Stimulated activated CD4-positive, alpha-beta T cell treated with anti-CD3 and anti-CD28 coated beads, Interleukin-12 subunit alpha, Interleukin-12 subunit beta, amount 100 ng/mL, for 24 hours (primary cell): ENCODE measurements around the gene STXBP6.

ENCODE experiments used
- DNase-seq, 2 experiments: peaks; one replicate each; pipeline ENCODE4 v3.0.0-alpha.2; 2020; ENCODE audit warnings: low read depth in 2 of 2

Gene STXBP6

DNA sequence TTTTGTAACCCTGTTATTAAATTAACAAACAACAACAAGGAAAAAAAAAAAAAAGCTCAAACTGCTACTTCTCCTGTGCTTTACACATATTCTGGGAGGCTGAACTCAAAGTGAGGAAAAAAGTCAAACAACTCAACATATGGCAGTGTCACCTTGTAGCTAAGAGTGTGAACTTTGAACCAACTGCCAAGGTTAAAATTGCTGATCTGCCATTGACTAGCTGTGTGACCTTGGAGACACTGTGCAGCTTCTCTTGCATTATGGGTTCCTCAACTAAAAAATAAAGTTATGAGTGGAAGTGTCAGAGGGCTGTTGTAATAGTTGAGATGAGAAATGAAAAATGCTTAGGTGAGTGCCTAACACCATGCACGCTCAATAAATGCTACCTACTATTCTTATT lies 34.2 kb downstream of the STXBP6 start:
- no peak for DNase-seq

DNA sequence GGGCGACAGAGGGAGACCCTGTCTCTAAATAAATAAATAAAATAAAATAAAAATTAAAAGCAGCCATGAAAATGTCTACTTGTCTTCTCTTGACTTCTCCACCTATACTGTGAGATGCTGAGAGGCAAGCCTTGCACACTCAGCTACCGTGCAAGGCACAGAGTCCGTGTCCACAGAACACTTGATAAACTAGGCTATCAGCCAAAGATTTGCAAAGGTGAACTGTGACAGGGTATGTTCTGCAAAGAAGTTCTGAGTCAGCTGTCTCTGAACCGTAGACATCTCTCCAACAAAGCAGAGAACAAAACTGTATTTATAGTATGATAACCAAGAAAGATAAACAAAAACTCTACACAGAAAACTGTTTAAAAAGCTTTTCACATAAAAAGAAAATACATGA lies 35.5 kb downstream of the STXBP6 start:
- no peak for DNase-seq

DNA sequence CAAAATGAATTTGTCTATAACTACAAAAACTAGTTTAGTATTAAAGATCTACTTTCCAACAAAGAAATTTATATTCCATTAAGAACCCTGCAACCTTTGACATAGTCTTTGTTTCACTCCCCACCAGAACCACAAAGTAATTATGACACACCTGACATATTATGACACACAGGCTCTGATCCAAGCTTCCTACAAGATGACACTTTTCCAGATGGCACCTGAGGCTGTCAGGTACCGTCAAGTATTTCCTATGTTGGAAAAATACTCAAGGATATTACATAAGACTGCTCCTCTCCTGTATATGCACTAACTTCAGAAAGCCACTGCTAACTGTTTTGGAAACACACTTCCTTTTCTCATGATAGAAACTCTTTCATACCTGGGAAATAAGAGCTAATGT lies 38.9 kb downstream of the STXBP6 start:
- no peak for DNase-seq

DNA sequence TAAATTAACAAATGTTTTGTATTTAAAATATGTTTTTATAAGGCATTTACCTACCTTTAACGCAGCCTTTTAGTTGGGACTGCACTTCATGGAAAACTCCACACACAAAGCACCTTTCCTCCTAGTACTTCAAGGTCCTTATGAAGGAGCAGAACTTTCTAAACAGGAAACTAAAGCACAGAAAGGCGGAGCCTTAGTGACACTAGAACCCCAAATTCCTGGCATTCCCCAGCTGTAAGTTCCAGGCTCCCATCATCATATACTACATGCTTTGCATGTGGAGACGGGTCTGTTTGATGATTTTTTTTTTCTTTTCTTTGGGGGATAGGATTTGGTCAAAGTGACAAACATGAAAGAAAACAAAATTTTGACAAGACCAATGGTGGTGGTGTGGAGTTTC lies 39.5 kb downstream of the STXBP6 start:
- no peak for DNase-seq

DNA sequence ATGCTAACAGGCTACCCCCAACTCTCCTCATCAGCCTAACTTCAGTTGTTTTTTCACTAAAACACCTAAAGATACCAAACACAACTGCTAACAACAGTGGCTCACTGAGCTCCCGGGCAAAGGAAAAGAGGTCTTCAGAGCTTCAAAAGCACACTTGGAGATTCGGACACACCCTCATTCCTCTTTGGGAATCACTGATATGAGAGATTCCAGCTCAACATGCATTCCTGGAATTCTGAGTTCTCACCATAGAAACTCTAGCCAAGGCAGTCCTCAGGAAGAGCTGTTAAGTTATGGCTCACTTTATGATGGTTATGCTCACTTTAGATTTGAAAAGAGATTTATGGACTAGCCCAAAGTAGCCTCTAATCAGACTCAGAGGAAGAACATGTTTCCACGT lies 40.1 kb downstream of the STXBP6 start:
- no peak for DNase-seq

DNA sequence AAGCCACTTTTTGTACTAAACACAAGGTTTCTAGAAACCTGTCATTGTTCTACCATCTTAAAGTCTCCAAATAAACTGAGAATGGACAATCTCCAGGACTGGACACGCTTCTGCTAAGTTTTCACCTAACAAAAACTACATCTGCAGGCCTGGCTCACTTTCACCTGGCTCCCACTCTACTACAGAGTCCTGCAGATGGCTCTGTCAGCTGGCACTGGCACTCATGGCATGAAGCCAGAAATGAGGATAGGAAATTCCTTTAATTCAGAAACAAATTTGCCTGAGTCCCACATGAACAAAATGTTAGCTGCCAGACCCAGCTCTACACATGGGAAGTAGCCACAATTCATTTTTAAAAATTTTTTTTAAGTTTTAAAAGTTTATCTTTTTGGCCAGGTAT lies 42.1 kb downstream of the STXBP6 start:
- DNase-seq, result no peak

DNA sequence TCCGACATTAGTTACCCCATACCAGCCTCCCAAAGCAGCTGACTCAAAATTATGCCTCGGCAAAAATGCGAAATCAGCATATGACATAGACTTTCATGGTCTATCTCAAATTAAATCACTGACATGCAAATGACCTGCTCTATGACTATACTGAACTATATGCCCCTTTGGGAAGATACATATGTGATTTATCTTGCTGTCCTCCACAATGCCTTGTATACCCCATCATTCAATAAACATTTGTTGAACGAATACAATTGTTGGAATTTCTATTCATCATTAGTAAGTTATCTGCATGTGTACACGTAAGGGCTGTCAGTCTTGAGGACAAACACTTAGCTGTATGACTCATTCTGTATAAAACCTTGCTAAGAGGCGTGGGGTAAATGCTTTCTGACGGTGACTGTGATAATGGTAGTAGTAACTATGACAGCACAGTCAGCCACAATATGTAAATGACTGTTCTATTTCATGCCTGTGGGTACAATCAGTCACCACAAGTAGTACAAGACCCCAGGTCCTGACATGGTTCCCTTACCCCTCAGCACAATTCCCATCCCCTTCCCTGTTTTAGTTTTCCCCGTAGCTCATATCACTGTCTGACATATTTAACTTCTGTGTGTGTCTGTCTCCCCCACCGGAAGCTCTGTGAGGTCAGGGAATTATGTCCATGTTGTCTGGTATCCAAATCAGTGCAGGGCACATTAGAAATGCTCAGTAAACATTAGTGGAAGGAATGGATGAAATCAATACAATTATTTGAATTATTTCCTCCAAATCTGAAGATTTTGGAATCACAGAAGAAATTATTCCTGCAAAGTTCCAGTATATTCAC lies 42.8 kb downstream of the STXBP6 start:
- no peak for DNase-seq

DNA sequence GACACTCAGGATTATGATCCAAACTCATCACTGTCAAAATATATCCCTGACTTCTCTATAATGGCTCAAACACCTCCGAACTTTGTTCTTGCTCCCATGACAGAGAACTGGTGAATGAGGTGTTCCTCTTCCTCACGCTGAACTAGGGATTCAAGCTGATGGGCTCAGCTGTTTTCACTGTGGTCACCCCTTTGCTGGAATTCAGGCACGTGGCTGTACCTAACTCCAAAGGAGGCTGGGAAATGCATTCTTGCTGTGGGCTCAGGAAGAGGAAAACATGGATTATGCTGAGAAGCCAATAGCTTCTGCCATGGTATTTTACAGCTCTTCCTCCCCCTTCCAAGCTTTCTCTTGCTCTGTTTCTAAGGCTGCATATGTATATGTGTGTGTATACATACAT lies 43.9 kb downstream of the STXBP6 start:
- DNase-seq, result no peak

DNA sequence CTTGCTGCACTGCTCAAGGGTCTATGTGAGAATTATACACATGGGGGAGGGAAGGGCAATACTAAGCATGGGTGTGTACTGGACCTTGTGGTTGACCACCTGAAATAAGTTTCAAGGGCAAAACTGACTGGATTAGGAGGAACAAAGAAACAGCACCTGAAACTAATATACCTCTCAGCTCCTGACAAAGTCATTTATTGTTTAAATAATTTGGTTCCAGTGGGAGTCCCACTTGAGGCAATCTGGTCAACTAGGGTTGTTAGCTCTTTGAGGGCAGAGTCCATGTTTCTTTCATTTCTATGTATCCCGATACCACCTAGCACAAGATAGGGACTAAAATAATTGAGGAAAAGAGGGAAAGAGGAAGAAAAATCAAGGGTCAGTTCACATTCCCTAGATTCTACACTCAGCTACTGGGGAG lies 45.5 kb downstream of the STXBP6 start:
- no peak for DNase-seq

DNA sequence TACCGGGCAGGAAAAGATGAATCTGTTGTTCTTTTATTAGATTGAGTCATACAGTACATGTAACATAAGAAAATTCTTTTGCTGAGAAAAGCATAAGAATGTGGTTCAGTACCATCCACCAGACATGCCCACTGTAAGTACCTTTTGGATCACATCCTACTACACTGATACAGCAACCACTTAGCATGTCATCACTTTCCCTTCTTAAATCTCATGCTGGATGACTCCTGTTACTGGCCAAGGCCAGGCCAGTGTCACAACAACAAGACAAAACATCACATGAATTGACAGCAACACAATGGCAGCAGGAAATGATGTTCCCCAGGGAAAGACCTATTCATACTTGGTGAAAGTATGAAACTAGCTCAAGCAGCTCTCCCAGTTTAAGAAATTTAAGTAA lies 46.4 kb downstream of the STXBP6 start:
- no peak for DNase-seq

DNA sequence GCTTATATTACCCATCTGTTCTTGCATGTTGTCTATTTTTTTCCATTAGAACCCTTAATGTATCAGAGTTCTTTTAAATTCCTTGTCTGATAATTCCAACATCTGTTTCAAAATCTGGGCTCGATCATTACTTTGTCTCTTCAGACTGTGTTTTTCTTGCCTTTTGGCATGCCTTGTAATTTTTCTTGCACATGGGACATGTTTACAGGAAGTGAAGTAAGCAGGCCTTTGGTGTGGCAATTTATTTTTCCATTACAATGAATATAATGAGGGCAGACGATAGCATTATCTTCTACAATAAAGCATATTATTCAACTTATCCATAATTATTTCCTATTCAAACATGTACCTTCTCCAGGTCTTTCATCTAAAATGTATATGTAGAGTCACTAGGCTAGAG lies 48.3 kb downstream of the STXBP6 start:
- DNase-seq, result no peak

DNA sequence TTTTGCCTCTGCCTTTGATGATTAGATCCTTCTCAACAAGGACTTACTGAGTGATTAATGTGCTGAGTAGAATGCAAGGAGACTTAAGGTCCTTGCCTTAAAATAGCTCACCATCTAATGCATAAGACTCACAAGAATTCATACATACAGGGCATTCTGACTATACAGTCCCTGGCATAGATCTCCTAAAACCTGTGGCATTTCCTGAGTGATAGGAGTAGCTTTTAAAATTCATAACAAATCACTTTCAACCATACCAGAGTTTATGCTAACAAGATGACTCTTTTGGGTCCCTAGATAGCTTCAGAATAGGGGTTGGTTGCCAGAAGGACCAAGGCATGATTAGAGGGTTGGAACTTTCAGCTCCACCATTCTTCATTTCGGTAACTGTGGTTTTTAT lies 48.8 kb downstream of the STXBP6 start:
- no peak for DNase-seq

DNA sequence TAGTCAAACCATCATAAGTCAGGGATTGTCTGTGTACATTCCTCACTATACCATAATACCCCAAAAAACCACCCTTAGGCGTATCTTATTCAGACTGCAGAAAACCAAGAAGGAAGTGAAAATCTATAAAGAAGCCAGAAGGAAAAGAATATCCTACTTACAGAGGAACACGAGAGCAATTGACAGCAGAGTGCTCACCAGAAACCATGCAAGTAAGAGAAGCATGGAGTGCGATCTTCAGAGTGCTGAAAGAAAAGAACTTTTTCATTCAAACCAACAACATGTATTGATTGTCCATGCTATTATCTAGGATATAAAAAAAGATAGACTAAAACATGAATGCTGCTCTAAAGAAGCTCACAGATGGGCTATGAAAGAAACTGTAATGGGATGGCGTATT lies 50.8 kb downstream of the STXBP6 start:
- no peak for DNase-seq

DNA sequence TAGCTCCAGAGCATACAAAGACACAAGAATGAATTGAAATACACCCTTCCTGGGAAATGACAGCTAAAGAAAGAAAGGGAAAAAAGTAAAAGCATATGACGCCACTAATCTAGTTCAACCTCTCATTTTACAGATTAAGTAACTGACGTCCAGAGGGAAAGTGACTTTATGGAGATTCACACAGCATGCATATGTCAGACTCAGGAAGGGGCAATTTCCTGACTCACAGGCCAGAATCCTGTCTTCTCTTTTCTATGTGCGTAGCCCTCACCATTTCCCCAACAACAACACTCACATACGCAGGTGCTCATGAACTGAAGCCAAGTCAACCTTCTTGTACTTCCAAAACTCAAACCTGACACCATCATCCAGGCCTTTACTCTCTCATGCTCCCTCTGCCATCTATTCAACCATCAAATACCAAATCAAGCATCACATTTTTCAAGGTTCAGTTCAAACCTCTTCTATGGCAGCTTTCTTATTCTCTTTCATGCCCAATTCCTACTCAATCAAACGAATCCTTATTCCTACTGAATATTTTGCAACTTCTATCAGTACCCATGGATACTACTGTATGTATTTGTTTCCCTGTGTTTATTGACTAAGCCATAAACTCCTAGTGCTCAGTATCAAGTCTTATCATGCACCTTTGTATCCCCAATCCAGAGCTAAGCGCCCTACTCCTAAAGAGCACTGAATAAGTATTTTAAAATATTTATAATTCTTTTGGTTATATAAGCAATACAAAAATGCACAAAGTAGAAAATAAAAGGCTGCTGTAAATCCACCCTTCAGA lies 52.8 kb downstream of the STXBP6 start:
- no peak for DNase-seq

DNA sequence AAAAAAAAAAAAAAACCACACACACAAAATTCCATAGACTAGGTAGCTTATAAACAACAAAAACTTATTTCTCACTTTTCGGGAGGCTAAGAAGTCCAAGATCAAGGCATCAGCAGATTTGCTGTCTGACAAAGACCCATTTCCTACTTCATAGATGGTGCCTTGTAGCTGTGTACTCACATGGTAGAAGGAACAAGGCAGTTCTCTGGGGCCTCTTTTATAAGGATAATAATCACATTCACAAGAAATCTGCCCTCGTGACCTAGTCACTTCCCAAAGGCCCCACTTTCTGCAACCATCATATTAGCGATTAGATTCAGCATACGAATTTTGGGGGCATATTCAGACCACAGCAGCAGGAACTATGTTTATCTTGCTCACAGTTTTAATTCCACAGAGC lies 54.9 kb downstream of the STXBP6 start:
- no peak for DNase-seq

DNA sequence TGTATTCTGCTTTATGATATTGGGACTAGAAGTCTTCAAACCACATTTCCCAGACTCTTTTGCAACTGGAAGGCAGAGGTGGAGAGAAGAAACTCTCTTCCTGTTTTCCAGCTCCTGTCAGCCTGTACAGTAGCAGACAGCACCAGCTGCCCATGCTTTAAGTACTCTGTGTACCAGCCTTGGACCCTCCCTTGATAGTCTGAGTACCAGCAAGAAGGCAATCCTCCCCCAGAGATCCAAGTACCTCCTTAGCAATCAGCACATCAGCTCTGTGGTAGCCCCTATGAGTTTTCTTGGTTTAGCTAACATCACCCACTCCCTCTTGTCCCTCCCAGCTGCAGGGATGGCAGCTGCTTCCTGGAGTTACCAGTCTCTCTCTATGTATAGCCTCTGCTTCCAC lies 56.3 kb downstream of the STXBP6 start:
- DNase-seq, result no peak

DNA sequence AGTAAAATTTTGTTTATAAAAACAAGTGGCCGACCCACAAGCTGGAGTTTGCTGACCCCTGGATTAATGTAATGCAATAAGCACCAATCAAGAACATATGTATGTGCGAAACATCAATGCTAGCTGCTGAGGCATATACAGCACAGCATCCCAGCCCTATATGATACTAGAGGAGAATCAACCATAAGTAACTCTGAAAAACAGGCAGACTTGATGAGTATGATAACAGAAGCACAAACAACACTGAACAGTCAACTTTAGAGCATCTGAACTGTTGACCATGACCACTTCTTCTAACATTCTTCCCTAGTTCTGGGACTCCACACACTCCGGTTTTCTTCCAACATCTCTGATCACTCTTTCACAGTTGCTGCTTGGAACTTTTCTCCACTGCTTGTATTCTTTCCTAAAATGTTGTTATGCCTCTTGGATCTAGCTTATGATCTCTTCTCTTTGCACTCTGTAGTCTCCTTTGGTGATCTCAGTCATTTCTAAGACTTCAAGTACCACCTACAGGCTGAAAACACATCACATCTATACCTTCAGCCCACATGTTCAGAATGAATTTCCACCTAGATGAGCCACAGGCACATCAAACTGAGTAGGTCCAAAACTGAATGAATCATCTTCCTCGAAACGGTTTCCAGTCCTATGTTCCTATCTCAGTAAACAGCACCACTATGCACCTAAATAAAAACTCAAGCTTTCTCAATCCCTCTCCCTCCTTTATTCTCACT lies 57.2 kb downstream of the STXBP6 start:
- DNase-seq, result no peak

DNA sequence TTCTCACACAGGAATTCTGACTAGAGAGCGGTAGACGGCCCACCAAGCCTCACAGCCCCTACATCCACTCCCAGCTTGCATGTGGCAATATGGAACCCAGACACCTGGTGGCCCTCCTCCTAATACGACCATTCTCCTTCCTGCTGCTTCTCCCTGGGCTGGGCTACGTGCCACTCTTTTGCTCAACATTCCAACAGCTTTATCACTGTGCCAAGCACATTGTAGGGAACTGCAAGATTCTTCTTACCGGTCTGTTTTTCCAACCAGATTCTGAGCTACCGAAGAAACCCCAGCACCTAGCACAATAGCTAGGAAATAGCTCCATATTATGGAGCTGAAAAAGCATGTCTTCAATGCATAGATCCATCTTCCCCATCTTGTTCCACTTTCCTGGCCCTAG lies 58.1 kb downstream of the STXBP6 start:
- no peak for DNase-seq

DNA sequence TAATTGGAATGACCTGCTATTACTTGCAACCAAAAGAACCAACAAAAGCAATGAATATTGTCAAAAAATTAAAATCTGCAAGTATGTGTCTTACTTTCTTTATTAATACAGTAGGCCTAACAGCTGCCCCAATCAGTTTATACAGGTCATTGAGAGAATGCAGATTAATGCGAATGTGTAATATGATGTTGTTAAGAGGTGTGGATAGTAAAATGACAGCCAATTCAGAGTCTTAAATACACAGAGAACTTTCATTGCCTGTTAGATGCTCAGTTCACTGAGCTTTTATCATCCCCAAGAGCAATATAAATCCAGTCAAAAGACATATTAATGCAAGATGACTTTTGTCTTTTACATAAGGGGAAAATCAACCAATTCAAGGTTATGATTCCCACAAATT lies 58.7 kb downstream of the STXBP6 start:
- DNase-seq, result no peak

DNA sequence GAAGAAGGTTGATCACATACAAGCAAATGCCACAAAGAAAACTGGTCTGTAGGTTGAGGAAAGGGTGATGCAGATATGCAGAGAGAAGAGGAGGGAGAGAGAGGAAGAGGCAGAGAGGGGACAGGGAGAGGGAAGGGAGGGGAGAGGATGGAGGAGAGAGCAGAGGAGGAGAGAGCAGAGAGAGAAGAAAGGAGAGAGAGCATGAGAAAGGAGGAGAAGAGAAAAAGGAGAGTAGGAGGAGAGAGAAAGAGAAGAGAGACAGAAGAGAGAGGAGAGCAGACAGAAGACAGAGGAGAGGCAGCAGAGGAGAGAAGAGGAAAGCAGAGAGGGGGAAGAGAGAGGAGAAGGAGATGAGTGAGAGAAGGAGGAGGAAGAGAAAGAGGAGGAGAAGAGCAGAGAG lies 59.2 kb downstream of the STXBP6 start:
- no peak for DNase-seq

DNA sequence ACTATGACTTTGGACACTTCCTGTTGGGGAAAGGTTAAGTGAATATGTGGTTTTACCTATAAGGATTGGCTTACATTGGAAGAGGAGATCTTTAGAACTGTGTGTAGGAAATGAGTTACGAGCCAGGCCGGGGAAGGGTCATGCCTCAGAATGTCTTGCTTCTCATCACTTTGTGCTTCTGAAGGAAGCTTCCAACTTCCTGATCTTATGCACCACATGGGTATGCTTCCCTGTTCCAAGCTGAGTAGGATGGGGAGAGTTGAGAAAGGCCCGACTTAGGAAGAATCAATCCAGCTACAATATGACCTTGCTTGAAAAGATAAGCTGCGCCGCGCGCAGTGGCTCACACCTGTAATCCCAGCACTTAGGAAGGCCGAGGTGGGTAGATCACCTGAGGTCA lies 59.9 kb downstream of the STXBP6 start:
- DNase-seq, result no peak

DNA sequence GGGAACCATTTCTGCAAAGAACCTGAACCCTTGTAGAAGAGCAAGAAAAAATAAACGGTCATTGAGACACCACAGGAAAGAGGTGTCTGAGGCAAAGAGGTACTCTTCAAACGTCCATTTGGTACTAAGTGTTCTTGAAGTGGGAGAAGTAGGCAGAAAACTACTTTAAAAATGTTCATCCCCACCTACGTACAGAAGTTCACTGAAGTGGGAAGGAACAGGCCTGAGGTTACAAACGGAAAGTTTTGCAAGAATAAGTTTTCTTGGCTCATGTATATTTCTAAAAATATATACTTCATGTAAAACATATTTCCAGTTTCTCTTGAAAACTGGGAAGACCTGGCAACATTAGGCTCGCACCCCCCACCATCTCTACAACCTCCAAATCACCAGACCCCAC lies 61.2 kb downstream of the STXBP6 start:
- DNase-seq, result no peak
